Stimulated activated CD4-positive, alpha-beta T cell treated with anti-CD3 and anti-CD28 coated beads, Interleukin-4, amount 100 ng/mL, for 24 hours (primary cell): ENCODE measurements around the gene KCTD21.

Experiments used
- DNase-seq: peaks from one replicate; pipeline ENCODE4 v3.0.0-alpha.2; 2020

The KCTD21 gene

GRCh38 chr11:78218707-78219492, 30.5 kb upstream of the KCTD21 start:
- no peak for DNase-seq

- DNase-seq = no peak
Measured at GRCh38 chr11:78217650-78218541, 29.5 kb upstream of the KCTD21 start.

GRCh38 chr11:78216571-78217287, 28.3 kb upstream of the KCTD21 start:
- no peak for DNase-seq

- DNase-seq = no peak
Measured at GRCh38 chr11:78216021-78216420, 27.6 kb upstream of the KCTD21 start.

- DNase-seq = no peak
Measured at GRCh38 chr11:78214331-78215194, 26.1 kb upstream of the KCTD21 start.

- DNase-seq = no peak
Measured at GRCh38 chr11:78213526-78214330, 25.3 kb upstream of the KCTD21 start.

- DNase-seq = no peak
Measured at GRCh38 chr11:78212586-78213371, 24.4 kb upstream of the KCTD21 start.

- DNase-seq = no peak
Measured at GRCh38 chr11:78211565-78211964, 23.1 kb upstream of the KCTD21 start.

GRCh38 chr11:78210000-78210608, 21.7 kb upstream of the KCTD21 start:
- DNase-seq = no peak

GRCh38 chr11:78209478-78209877, 21.1 kb upstream of the KCTD21 start:
- DNase-seq = no peak

- no peak for DNase-seq
Measured at GRCh38 chr11:78208257-78209165, 20.1 kb upstream of the KCTD21 start.

- DNase-seq = no peak
Measured at GRCh38 chr11:78207532-78208256, 19.3 kb upstream of the KCTD21 start.

- DNase-seq = no peak
Measured at GRCh38 chr11:78205691-78206090, 17.3 kb upstream of the KCTD21 start.

GRCh38 chr11:78205256-78205655, 16.8 kb upstream of the KCTD21 start:
- no peak for DNase-seq

GRCh38 chr11:78203184-78203583, 14.8 kb upstream of the KCTD21 start:
- peak; percentile 24 for DNase-seq

GRCh38 chr11:78202733-78203167, 14.3 kb upstream of the KCTD21 start:
- DNase-seq = peak; percentile 30

GRCh38 chr11:78201096-78201818, 12.8 kb upstream of the KCTD21 start:
- no peak for DNase-seq

GRCh38 chr11:78200553-78200952, 12.1 kb upstream of the KCTD21 start:
- DNase-seq = no peak
